ENCODE data around the gene CORO6. TPM values are rescaled to one million over a fixed set of nuclear protein-coding genes. Genes with fewer than 3 reads are reported as not detected.

CORO6 gene
- 10 to 100 TPM; 13.9 to 14.2 TPM for total RNA-seq

- Mint-ChIP-seq H3K27me3 (no peaks in the 10 kb centered on the region), H3K27ac (peak within 1 kb of the TSS; percentile 91), H3K36me3 (ENCODE audit: low read depth) (peaks cover 4% of the 10 kb centered on the region), H3K4me3 (peak within 1 kb of the TSS; percentile 62), H3K4me1 (peaks cover 52% of the 10 kb centered on the region), H3K9me3 (ENCODE audit: low read depth) (no peaks in the 10 kb centered on the region)
- CTCF ChIA-PET, result interaction anchor here (0.7 to 4.1 kb wide), 6 partner anchors 16 to 308 kb away, joined by 3 to 31 read pairs (median 4); no protein-coding TSS in a partner anchor
- ATAC-seq (peak; percentile 55), DNase-seq (peak; percentile 83)
- POLR2A ChIA-PET, result interaction anchor here (1.0 kb wide), 1 partner anchor 17 kb away, joined by 3 read pairs; no protein-coding TSS in a partner anchor
- intact Hi-C loops (cut with DNase I, micrococcal nuclease), result loop anchor here (5.0 to 10.0 kb wide), 3 partner anchors 70 to 492 kb away; partner anchors contain the start of gene NSRP1 (in 1 of the 2)
These were observed at the start of gene CORO6 for GRCh38 chr17:29622337-29623282. Gene CORO6, minus strand, starts transcription at chr17:29622912. Its CDS starts 1,491 bp downstream, at chr17:29621421.

DNA sequence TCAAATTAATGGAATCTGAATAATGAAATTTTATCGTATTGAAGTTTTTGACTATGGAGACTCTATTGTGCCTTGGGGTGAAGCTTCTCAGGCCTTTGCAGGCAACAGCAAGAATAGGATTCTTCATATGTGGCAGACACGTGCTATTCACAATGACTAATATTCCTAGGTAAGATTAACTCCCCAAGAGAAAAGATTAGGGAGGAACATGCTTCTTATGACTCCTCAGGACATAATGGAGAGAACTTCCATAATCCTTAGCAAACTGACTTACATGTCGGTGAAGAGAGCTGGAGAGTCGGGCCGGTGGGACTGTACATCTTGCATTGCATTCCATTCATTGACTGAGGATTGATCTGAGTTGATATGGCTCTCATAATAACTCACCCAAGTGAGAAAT, 48.9 kb upstream of the CORO6 start:
- POLR2A ChIA-PET, result no interaction called here

DNA sequence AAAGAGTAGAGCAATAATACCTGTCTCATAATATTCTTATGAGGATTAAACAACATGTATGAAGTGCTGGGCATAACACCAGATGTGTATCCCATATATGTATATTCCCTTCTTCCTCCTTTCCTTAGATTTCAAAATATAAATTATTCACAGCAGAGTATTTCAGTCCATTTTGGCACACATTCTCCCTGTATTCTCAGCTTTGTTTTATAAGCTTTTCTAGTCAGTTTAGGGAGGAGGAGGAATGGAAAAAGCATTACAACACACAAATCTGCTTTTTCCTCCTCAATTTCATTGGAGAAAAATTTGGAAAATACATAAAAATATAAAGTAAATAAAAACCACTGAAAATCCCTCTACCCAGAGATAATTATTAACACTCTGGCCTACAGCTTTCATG, 46.6 kb upstream of the CORO6 start:
- CTCF ChIA-PET, result interaction anchor here (0.9 to 1.5 kb wide), 4 partner anchors 20 to 138 kb away, joined by 3 to 4 read pairs (median 3); no protein-coding TSS in a partner anchor
- Mint-ChIP-seq H3K4me1 (peaks cover 32% of the 10 kb centered on the region), H3K27ac (no peak overlapping the region), H3K27me3 (no peaks in the 10 kb centered on the region), H3K36me3 (ENCODE audit: low read depth) (peaks cover 39% of the 10 kb centered on the region), H3K9me3 (ENCODE audit: low read depth) (no peaks in the 10 kb centered on the region), H3K4me3 (no peak overlapping the region)
- intact Hi-C loops (cut with DNase I, micrococcal nuclease), result no loop called here
- DNase-seq (no peak), ATAC-seq (no peak)
- POLR2A ChIA-PET, result interaction anchor here (0.7 kb wide), 1 partner anchor 36 kb away, joined by 3 read pairs; no protein-coding TSS in a partner anchor

More for the DNA sequence above, 48.9 kb upstream of the CORO6 start:
- Mint-ChIP-seq H3K36me3 (ENCODE audit: low read depth) (peaks cover 37% of the 10 kb centered on the region), H3K4me3 (no peak overlapping the region), H3K9me3 (ENCODE audit: low read depth) (no peaks in the 10 kb centered on the region), H3K27me3 (no peaks in the 10 kb centered on the region), H3K27ac (no peak overlapping the region), H3K4me1 (peaks cover 29% of the 10 kb centered on the region)
- intact Hi-C loops (cut with DNase I, micrococcal nuclease), result no loop called here
- ATAC-seq, result no peak
- no peak for DNase-seq
- CTCF ChIA-PET, result interaction anchor here (0.5 to 2.2 kb wide), 6 partner anchors 9 to 336 kb away, joined by 3 to 8 read pairs (median 4); no protein-coding TSS in a partner anchor

GRCh38 chr17:29667969-29668368, 45.3 kb upstream of the CORO6 start:
- POLR2A ChIA-PET, result no interaction called here
- Mint-ChIP-seq H3K36me3 (ENCODE audit: low read depth) (peaks cover 41% of the 10 kb centered on the region), H3K4me1 (peaks cover 26% of the 10 kb centered on the region), H3K27ac (peak overlapping the region; percentile 9), H3K9me3 (ENCODE audit: low read depth) (no peaks in the 10 kb centered on the region), H3K4me3 (no peak overlapping the region), H3K27me3 (no peaks in the 10 kb centered on the region)
- intact Hi-C loops (cut with DNase I, micrococcal nuclease), result no loop called here
- DNase-seq (no peak), ATAC-seq (no peak)
- CTCF ChIA-PET, result interaction anchor here (0.7 to 1.5 kb wide), 5 partner anchors 9 to 139 kb away, joined by 3 to 5 read pairs (median 3); no protein-coding TSS in a partner anchor

- Mint-ChIP-seq H3K36me3 (ENCODE audit: low read depth) (peaks cover 39% of the 10 kb centered on the region), H3K27me3 (no peaks in the 10 kb centered on the region), H3K27ac (peak overlapping the region; percentile 85), H3K4me1 (peaks cover 30% of the 10 kb centered on the region), H3K9me3 (ENCODE audit: low read depth) (no peaks in the 10 kb centered on the region), H3K4me3 (no peak overlapping the region)
- POLR2A ChIA-PET, result interaction anchor here (1.0 to 1.5 kb wide), 3 partner anchors 10 to 95 kb away, joined by 4 read pairs; no protein-coding TSS in a partner anchor
- intact Hi-C loops (cut with DNase I, micrococcal nuclease), result loop anchor here (1.0 to 2.0 kb wide), 3 partner anchors 27 to 95 kb away; no protein-coding TSS in a partner anchor
- no peak for ATAC-seq
- CTCF ChIA-PET, result interaction anchor here (0.9 to 2.4 kb wide), 12 partner anchors 9 to 265 kb away, joined by 3 to 12 read pairs (median 4); partner anchors contain the start of gene SSH2
- DNase-seq, result no peak
These were observed 42.7 kb upstream of the CORO6 start for GRCh38 chr17:29665481-29665810.

GRCh38 chr17:29664743-29665480, 42.2 kb upstream of the CORO6 start:
- POLR2A ChIA-PET, result interaction anchor here (1.0 to 1.5 kb wide), 3 partner anchors 10 to 96 kb away, joined by 4 read pairs; no protein-coding TSS in a partner anchor
- peaks cover 40% of the 10 kb centered on the region for H3K36me3 Mint-ChIP-seq (ENCODE audit: low read depth)
- no peaks in the 10 kb centered on the region for H3K27me3 Mint-ChIP-seq

GRCh38 chr17:29663155-29663554, 40.4 kb upstream of the CORO6 start:
- Mint-ChIP-seq H3K9me3 (ENCODE audit: low read depth) (no peaks in the 10 kb centered on the region), H3K27me3 (no peaks in the 10 kb centered on the region), H3K27ac (no peak overlapping the region), H3K36me3 (ENCODE audit: low read depth) (peaks cover 38% of the 10 kb centered on the region), H3K4me1 (peaks cover 35% of the 10 kb centered on the region), H3K4me3 (no peak overlapping the region)
- POLR2A ChIA-PET, result no interaction called here
- intact Hi-C loops (cut with DNase I, micrococcal nuclease), result loop anchor here in 1 of 2 experiments (2.0 kb wide), 1 partner anchor 60 kb away; no protein-coding TSS in a partner anchor
- CTCF ChIA-PET, result interaction anchor here (0.6 to 1.3 kb wide), 7 partner anchors 17 to 436 kb away, joined by 3 to 6 read pairs (median 4); no protein-coding TSS in a partner anchor
- DNase-seq (no peak), ATAC-seq (no peak)

More at GRCh38 chr17:29664743-29665480, 42.2 kb upstream of the CORO6 start:
- Mint-ChIP-seq H3K9me3 (ENCODE audit: low read depth) (no peaks in the 10 kb centered on the region), H3K4me3 (no peak overlapping the region), H3K27ac (peak overlapping the region; percentile 85), H3K4me1 (peaks cover 32% of the 10 kb centered on the region)
- peak; percentile 18 for DNase-seq
- CTCF ChIA-PET, result interaction anchor here (0.7 to 2.4 kb wide), 12 partner anchors 9 to 265 kb away, joined by 3 to 12 read pairs (median 4); partner anchors contain the start of gene SSH2
- ATAC-seq, result peak; percentile 94
- intact Hi-C loops (cut with DNase I, micrococcal nuclease), result loop anchor here (1.0 to 2.0 kb wide), 3 partner anchors 28 to 96 kb away; no protein-coding TSS in a partner anchor

DNA sequence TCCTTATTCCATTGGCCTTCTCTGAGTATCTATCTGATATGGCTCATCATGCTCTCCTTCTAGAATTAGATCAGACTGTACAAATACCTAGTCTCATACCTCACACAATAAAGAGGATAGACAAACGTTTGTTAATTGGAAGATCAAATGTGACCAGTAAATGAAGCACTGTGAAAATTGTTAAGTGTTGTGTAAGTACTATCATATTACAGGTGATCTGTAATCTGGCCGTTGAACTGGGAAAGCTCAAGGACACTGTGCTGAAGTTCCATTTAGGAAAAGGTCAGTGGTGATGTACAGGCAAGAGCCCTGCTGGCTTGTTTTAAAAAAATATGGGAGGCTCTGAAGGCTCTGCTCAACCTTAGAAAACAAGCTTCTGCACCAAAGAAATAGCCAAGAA, 38.5 kb upstream of the CORO6 start:
- H3K4me3 Mint-ChIP-seq, result no peak overlapping the region
- CTCF ChIA-PET, result no interaction called here
- peaks cover 33% of the 10 kb centered on the region for H3K36me3 Mint-ChIP-seq (ENCODE audit: low read depth)

DNA sequence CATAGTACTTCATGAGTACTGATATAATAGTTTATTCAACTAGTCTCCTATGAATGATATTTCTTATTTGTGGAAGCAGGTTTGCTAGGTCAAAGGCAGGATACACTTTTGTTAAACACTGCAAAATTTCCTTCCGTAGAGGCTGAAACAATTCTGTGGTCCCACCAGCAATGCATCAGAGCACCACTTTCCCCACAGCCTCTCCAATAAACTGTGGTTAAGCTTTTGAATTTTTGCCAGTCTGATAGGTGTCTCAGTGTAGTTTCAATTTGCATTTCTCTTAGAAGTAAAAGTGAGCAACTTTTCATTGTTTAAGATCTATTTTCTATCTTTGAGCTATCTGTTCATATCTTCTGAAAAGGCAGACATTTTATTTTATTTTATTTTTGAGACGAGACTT, 36.4 kb upstream of the CORO6 start:
- DNase-seq, result peak; percentile 20
- Mint-ChIP-seq H3K27me3 (no peaks in the 10 kb centered on the region), H3K9me3 (ENCODE audit: low read depth) (no peaks in the 10 kb centered on the region), H3K27ac (peak overlapping the region; percentile 51), H3K4me3 (no peak overlapping the region), H3K36me3 (ENCODE audit: low read depth) (peaks cover 34% of the 10 kb centered on the region), H3K4me1 (peaks cover 10% of the 10 kb centered on the region)
- POLR2A ChIA-PET, result no interaction called here
- ATAC-seq, result peak; percentile 65
- intact Hi-C loops (cut with DNase I, micrococcal nuclease), result no loop called here
- CTCF ChIA-PET, result interaction anchor here (0.5 to 1.3 kb wide), 4 partner anchors 42 to 272 kb away, joined by 3 to 4 read pairs (median 3); no protein-coding TSS in a partner anchor

More for the DNA sequence above, 38.5 kb upstream of the CORO6 start:
- no peaks in the 10 kb centered on the region for H3K9me3 Mint-ChIP-seq (ENCODE audit: low read depth)
- POLR2A ChIA-PET, result no interaction called here
- H3K27me3 Mint-ChIP-seq, result no peaks in the 10 kb centered on the region
- H3K4me1 Mint-ChIP-seq, result peaks cover 27% of the 10 kb centered on the region
- H3K27ac Mint-ChIP-seq, result peak overlapping the region; percentile 29
- ATAC-seq (no peak), DNase-seq (no peak)
- intact Hi-C loops (cut with DNase I, micrococcal nuclease), result no loop called here

DNA sequence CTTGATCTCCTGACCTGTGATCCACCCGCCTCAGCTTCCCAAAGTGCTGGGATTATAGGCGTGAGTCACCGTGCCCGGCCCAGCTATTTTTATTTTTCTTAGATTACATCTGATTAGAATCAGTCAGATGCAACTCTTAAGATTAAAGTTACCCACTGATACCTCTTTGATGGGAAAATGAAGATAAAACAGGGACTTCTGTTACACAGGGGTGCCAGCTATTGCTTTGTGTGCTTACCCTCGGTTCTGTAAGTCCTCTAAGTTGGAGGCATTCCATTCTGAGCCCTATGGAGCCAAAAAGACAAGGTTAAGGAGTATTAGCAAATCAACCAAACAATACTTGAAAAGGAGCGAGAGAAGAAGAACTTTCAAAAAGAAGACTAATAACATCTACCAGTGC, 32.6 kb upstream of the CORO6 start:
- peaks cover 5% of the 10 kb centered on the region for H3K4me1 Mint-ChIP-seq
- no peak for ATAC-seq
- ChIA-PET POLR2A (interaction anchor here (0.5 to 1.2 kb wide), 2 partner anchors 9 to 22 kb away, joined by 3 to 4 read pairs; no protein-coding TSS in a partner anchor), CTCF (interaction anchor here (0.7 to 3.3 kb wide), 7 partner anchors 12 to 124 kb away, joined by 3 to 12 read pairs (median 5); no protein-coding TSS in a partner anchor)
- no peak for DNase-seq
- H3K27ac Mint-ChIP-seq, result no peak overlapping the region
- peaks cover 28% of the 10 kb centered on the region for H3K36me3 Mint-ChIP-seq (ENCODE audit: low read depth)
- H3K4me3 Mint-ChIP-seq, result no peak overlapping the region
- intact Hi-C loops (cut with DNase I, micrococcal nuclease), result no loop called here
- H3K9me3 Mint-ChIP-seq (ENCODE audit: low read depth), result no peaks in the 10 kb centered on the region
- H3K27me3 Mint-ChIP-seq, result no peaks in the 10 kb centered on the region

All from activated CD4-positive, alpha-beta T cell treated with anti-CD3 and anti-CD28 coated beads for 36 hours (primary cell).